ENCODE measurements around the gene INO80.

The INO80 gene

DNA sequence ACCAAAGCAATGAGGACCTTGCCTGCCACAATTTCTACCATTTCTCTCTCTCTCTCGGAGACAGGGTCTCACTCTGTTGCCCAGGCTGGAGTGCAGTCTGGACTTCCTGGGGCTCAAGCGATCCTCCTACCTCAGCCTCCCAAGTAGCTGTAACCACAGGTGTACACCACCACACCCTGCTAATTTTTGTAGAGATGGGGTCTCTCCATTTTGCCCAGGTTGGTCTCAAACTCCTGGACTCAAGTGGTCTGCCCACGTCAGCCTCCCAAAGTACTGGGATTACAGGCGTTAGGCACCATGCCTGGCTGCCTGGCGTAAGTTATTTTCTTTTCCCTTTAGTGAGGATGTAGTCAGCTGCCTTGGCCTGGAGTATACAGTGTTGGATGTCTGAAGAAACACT lies 37.7 kb upstream of the INO80 start:
- Histone ChIP-seq H3F3A (ENCODE audit: insufficient read depth, low read length) (no peaks in the 10 kb centered on the region), H2AFZ (ENCODE audit: low read length) (no peak overlapping the region), H3K79me2 (ENCODE audit: insufficient read depth, low read length) (no peaks in the 10 kb centered on the region), H3K9me3 (ENCODE audit: low read length) (no peaks in the 10 kb centered on the region), H3K4me1 (ENCODE audit: insufficient read depth, low read length, severe bottlenecking) (no peaks in the 10 kb centered on the region), H3K27me3 (ENCODE audit: insufficient read depth, low read length) (no peaks in the 10 kb centered on the region; the same call in 1 of the 2 replicates), H3K27ac (ENCODE audit: low read depth, low read length, poor library complexity, severe bottlenecking) (no peak overlapping the region), H3K9me2 (ENCODE audit: low read depth, low read length) (no peaks in the 10 kb centered on the region), H3K4me2 (ENCODE audit: low read length) (no peak overlapping the region), H3K9ac (ENCODE audit: low read length) (no peak overlapping the region), H4K20me1 (ENCODE audit: insufficient read depth, low read length) (no peaks in the 10 kb centered on the region), H3K4me3 (ENCODE audit: low read depth, low read length, poor library complexity, severe bottlenecking) (no peak overlapping the region), H3K36me3 (ENCODE audit: insufficient read depth, low read length) (no peaks in the 10 kb centered on the region)
- TF ChIP-seq, protein P1, sequence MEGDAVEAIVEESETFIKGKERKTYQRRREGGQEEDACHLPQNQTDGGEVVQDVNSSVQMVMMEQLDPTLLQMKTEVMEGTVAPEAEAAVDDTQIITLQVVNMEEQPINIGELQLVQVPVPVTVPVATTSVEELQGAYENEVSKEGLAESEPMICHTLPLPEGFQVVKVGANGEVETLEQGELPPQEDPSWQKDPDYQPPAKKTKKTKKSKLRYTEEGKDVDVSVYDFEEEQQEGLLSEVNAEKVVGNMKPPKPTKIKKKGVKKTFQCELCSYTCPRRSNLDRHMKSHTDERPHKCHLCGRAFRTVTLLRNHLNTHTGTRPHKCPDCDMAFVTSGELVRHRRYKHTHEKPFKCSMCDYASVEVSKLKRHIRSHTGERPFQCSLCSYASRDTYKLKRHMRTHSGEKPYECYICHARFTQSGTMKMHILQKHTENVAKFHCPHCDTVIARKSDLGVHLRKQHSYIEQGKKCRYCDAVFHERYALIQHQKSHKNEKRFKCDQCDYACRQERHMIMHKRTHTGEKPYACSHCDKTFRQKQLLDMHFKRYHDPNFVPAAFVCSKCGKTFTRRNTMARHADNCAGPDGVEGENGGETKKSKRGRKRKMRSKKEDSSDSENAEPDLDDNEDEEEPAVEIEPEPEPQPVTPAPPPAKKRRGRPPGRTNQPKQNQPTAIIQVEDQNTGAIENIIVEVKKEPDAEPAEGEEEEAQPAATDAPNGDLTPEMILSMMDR (IDR thresholded peaks at IDR 0.05; ENCODE audit: low read length), result no peak
- TF ChIP-seq EZH2 (IDR thresholded peaks at IDR 0.05; ENCODE audit: borderline replicate concordance, low read length), result no peak

DNA sequence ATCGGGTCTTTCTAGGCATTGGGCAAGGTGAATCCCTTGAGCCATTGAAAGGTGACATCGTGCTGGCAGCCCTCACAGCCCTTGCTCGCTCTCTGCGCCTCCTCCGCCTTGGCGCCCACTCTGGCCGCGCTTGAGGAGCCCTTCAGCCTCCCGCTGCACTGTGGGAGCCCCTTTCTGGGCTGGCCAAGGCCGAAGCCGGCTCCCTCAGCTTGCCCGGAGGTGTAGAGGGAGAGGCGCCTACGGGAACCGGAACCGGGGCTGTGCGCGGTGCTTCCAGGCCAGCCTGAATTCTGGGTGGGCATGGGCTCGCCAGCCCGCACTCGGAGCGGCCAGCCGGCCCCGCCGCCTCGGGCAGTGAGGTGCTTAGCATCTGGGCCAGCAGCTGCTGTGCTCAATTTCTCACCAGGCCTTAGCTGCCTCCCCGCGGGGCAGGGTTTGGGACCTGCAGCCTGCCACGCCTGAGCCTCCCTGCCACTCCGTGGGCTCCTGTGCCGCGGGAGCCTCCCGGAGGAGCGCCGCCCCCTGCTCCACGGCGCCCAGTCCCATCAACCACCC lies 35.4 kb upstream of the INO80 start:
- H3F3A ChIP-seq (ENCODE audit: insufficient read depth, low read length), result no peaks in the 10 kb centered on the region
- no peaks in the 10 kb centered on the region for H3K9me3 ChIP-seq (ENCODE audit: low read length)
- no peak overlapping the region for H2AFZ ChIP-seq (ENCODE audit: low read length)
- no peak overlapping the region for H3K4me3 ChIP-seq (ENCODE audit: low read depth, low read length, poor library complexity, severe bottlenecking)
- H3K4me2 ChIP-seq (ENCODE audit: low read length), result no peak overlapping the region
- no peak for TF ChIP-seq EZH2 (IDR thresholded peaks at IDR 0.05; ENCODE audit: borderline replicate concordance, low read length)
- TF ChIP-seq, protein P1 (IDR thresholded peaks at IDR 0.05; ENCODE audit: low read length), result no peak
- H3K79me2 ChIP-seq (ENCODE audit: insufficient read depth, low read length), result no peaks in the 10 kb centered on the region
- H3K4me1 ChIP-seq (ENCODE audit: insufficient read depth, low read length, severe bottlenecking), result no peaks in the 10 kb centered on the region
- H3K27me3 ChIP-seq (ENCODE audit: insufficient read depth, low read length), result no peaks in the 10 kb centered on the region; the same call in 1 of the 2 replicates
- H4K20me1 ChIP-seq (ENCODE audit: insufficient read depth, low read length), result no peaks in the 10 kb centered on the region
- no peak overlapping the region for H3K9ac ChIP-seq (ENCODE audit: low read length)
- H3K36me3 ChIP-seq (ENCODE audit: insufficient read depth, low read length), result no peaks in the 10 kb centered on the region
- no peak overlapping the region for H3K27ac ChIP-seq (ENCODE audit: low read depth, low read length, poor library complexity, severe bottlenecking)
- no peaks in the 10 kb centered on the region for H3K9me2 ChIP-seq (ENCODE audit: low read depth, low read length)

DNA sequence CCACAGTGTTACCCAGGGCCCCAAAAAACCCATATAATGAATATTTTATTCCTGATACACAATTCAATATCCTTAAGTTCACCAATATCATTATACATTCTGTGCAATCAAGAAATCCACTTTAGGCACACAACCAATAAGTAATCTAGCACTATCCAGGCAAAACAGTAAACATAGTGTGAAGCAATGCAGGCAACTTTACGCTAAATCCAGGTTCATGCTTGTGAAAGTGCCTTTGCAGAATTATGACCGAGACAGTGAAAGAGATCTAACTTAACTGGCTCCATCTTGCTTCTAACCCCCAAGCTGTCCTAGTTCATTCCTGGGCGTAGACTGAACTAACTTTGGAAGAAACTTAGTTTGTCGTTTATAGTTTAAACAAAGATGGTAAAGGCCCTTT lies 34.2 kb upstream of the INO80 start:
- Histone ChIP-seq H3K9me2 (ENCODE audit: low read depth, low read length) (no peaks in the 10 kb centered on the region), H3F3A (ENCODE audit: insufficient read depth, low read length) (no peaks in the 10 kb centered on the region), H3K4me3 (ENCODE audit: low read depth, low read length, poor library complexity, severe bottlenecking) (no peak overlapping the region), H3K36me3 (ENCODE audit: insufficient read depth, low read length) (no peaks in the 10 kb centered on the region), H2AFZ (ENCODE audit: low read length) (no peak overlapping the region), H3K9me3 (ENCODE audit: low read length) (no peaks in the 10 kb centered on the region), H3K27me3 (ENCODE audit: insufficient read depth, low read length) (no peaks in the 10 kb centered on the region; the same call in 1 of the 2 replicates), H3K9ac (ENCODE audit: low read length) (no peak overlapping the region), H3K4me2 (ENCODE audit: low read length) (no peak overlapping the region), H3K4me1 (ENCODE audit: insufficient read depth, low read length, severe bottlenecking) (no peaks in the 10 kb centered on the region), H3K27ac (ENCODE audit: low read depth, low read length, poor library complexity, severe bottlenecking) (no peak overlapping the region), H4K20me1 (ENCODE audit: insufficient read depth, low read length) (no peaks in the 10 kb centered on the region), H3K79me2 (ENCODE audit: insufficient read depth, low read length) (no peaks in the 10 kb centered on the region)
- TF ChIP-seq, protein P1 (IDR thresholded peaks at IDR 0.05; ENCODE audit: low read length), result no peak
- TF ChIP-seq EZH2 (IDR thresholded peaks at IDR 0.05; ENCODE audit: borderline replicate concordance, low read length), result no peak

Measured in OCI-LY1 (cell line).